Esophagus (tissue), 2 donors: ENCODE measurements around the gene SPARC. TPM values are rescaled to one million over a fixed set of nuclear protein-coding genes. Genes with fewer than 3 reads are reported as not detected.
A peak's percentile ranks its signal among the peaks of the same experiment; 100 is the strongest.
"Not testable (repeated sequence)": the region's sequence is repeated elsewhere in the genome, so short reads cannot be mapped to it uniquely, and the experiment has no call there.

Experiments
- H3K27ac ChIP-seq, 2 donors: one replicate each; pipeline ENCODE4 v1.5.1; 2013; ENCODE audit warnings: low read depth in 2 of 2, mild to moderate bottlenecking in 2 of 2, inconsistent platforms in 1 of 2, low read length in 1 of 2, moderate library complexity in 1 of 2
- H3K27me3 ChIP-seq, 2 donors: one replicate each; pipeline ENCODE4 v1.6.1; 2013; ENCODE audit warnings: low read length in 2 of 2, control low read depth in 1 of 2, mild to moderate bottlenecking in 1 of 2; ENCODE audit not compliant: insufficient read depth in 2 of 2, control insufficient read depth in 1 of 2
- H3K36me3 ChIP-seq, 2 donors: one replicate each; pipeline ENCODE4 v1.6.1; 2013; ENCODE audit warnings: low read length in 1 of 2; ENCODE audit not compliant: control insufficient read depth in 2 of 2, insufficient read depth in 2 of 2
- H3K4me1 ChIP-seq, 2 donors: one replicate each; pipeline ENCODE4 v1.6.1; 2013; ENCODE audit warnings: low read length in 1 of 2; ENCODE audit not compliant: control insufficient read depth in 2 of 2, insufficient read depth in 2 of 2
- H3K4me3 ChIP-seq, 2 donors: one replicate each; pipeline ENCODE4 v1.5.1; 2013; ENCODE audit warnings: low read length in 2 of 2, mild to moderate bottlenecking in 2 of 2, low read depth in 1 of 2, moderate library complexity in 1 of 2
- H3K9me3 ChIP-seq, 2 donors: one replicate each; pipeline ENCODE4 v1.6.1; 2013; ENCODE audit warnings: mild to moderate bottlenecking in 2 of 2, low read depth in 1 of 2, low read length in 1 of 2, moderate library complexity in 1 of 2; ENCODE audit not compliant: control insufficient read depth in 2 of 2, insufficient read depth in 1 of 2
- WGBS, 2 donors: extraction: QIAGEN DNeasy Blood & Tissue Kit; methylation state at CpG; one replicate each; pipeline ENCODE4 v1.1.7; 2013; 5-methylcytosine and 5-hydroxymethylcytosine counted together
- polyA plus RNA-seq, 2 donors: library from polyadenylated mRNA; stranded (reverse); fragments of 200-250 nt; gene quantifications; one replicate each; pipeline ENCODE4 v1.2.3, GENCODE V29; 2013
- donor health status: healthy with polysubstance abuse.
- donor health status: Bipolar disorder and iron deficiency.

SPARC gene
- polyA plus RNA-seq, result 10 to 100 TPM; 12.1 to 52.5 TPM

DNA sequence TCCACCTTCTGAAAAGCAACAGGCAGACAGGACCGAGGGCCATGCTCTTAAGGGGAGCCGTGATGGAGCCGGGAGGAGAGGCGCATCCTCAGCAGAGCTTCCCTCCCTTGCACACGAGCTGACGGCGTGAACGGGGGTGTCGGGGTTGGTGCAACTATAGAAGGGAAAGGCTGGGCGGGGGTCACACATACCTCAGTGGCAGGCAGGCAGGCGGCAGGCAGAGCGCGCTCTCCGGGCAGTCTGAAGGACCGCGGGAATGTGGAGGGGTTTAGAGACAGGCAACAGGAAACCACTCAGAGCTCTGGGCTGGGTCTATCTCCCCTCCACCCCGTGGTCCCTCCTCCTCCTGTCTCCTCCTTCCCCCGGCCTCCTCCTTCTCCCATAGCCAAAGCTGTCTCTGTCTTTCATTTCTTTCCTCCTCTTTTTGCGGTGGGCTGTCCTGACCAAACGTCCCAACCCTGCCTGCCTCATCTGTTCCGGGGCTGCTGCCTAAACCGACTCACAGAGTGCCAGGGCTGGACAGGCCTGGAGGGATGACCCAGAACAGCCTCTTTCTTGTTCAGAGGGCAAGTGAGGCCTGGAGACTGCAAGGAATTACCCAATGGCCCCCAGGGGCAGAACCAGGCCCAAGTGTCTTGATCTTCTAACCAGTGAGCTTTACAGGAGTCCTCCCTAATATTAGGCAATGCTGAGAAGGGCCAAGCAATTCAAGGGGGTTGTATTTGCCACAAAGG, at the start of gene SPARC:
Gene SPARC (minus strand): TSS at position 242 of the 734 bp plus-strand sequence. CDS start 10,727 bp downstream, outside the sequence.
- Histone ChIP-seq H3K27me3 (no peaks in the 10 kb centered on the region), H3K27ac (peak within 1 kb of the TSS; percentile 83 to 85), H3K4me1 (peaks cover 5 to 10% of the 10 kb centered on the region in 2 donors), H3K36me3 (no peaks in the 10 kb centered on the region), H3K4me3 (peak within 1 kb of the TSS; percentile 34 to 55), H3K9me3 (no peaks in the 10 kb centered on the region)
- WGBS, 2 donors, result 3 to 11% methylated on average over 19 to 22 of the region's 22 CpGs

DNA sequence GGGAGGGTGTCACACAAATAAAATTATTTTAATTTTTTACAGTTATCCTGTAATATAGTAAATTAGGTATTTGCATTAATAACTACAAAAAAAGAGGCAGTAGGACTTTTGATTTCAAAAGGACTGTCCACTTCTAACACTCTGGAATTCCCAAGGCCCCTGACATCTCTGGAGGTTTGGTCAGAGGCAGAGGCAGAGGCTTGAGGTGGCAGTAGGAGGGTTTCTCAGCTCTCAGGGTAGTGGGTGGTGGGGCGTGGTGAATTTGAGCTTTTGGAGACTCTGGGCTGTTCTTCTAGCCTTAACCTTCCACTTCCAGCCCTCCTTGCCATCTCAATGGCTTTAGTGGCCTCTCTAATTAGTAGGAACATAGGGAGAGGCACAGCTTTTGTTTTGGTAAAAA, 48.9 kb upstream of the SPARC start:
- no peaks in the 10 kb centered on the region for H3K36me3 ChIP-seq
- WGBS, 2 donors, result 95 to 97% methylated on average over 1 of the region's 1 CpG
- H3K27me3 ChIP-seq, result no peaks in the 10 kb centered on the region
- no peak overlapping the region for H3K27ac ChIP-seq
- no peaks in the 10 kb centered on the region for H3K9me3 ChIP-seq
- H3K4me3 ChIP-seq, result no peak overlapping the region
- peaks cover 0 to 2% of the 10 kb centered on the region in 2 donors for H3K4me1 ChIP-seq

DNA sequence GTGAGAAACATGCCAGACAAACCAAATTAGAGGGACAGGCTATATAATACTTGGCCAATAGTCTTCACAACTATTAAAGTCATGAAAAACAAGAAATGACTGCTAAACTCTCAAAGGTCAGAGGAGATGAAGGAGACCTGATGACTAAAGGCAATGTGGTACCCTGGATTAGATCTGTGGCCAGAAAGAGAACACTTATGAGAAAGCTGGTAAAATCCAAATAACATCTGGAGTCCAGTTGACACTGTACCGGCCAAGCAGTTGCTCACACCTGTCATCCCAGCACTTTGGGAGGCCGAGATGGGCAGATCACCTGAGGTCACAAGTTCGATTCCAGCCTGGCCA, 47.3 kb upstream of the SPARC start:
- Histone ChIP-seq H3K4me3 (no peak overlapping the region), H3K27me3 (no peaks in the 10 kb centered on the region), H3K27ac (no peak overlapping the region), H3K9me3 (no peaks in the 10 kb centered on the region), H3K36me3 (no peaks in the 10 kb centered on the region), H3K4me1 (no peaks in the 10 kb centered on the region)
- 96 to 98% methylated on average over 3 of the region's 3 CpGs for WGBS, 2 donors

GRCh38 chr5:151733358-151734063, 46.8 kb upstream of the SPARC start:
- Histone ChIP-seq H3K4me3 (no peak overlapping the region), H3K27me3 (no peaks in the 10 kb centered on the region), H3K36me3 (no peaks in the 10 kb centered on the region), H3K9me3 (no peaks in the 10 kb centered on the region), H3K27ac (no peak overlapping the region), H3K4me1 (no peaks in the 10 kb centered on the region)
- WGBS, 2 donors, result 88 to 90% methylated on average over 9 of the region's 9 CpGs

DNA sequence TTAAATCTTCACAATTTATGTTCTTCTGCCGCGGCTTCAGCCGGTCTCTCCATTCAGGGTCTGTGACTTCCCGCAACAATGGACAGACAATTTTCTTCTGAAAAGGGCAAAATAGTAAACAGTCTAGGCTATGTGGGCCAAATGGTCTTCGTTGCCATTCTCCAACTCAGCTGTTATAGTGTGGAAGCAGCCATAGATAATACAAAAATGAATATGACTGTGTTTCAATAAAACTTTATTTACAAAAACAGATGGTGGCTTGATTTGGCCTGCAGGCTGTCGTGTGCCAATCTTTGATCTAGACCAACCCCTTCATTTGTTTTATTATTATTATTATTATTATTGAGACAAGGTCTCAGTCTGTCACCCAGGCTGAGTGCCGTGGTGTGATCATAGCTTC, 43.7 kb upstream of the SPARC start:
- 89 to 90% methylated on average over 7 of the region's 7 CpGs for WGBS, 2 donors
- H3K4me1 ChIP-seq, result no peaks in the 10 kb centered on the region

GRCh38 chr5:151729597-151729996, 42.9 kb upstream of the SPARC start:
- H3K4me3 ChIP-seq, H3K27ac ChIP-seq, H3K36me3 ChIP-seq, H3K9me3 ChIP-seq, H3K4me1 ChIP-seq, H3K27me3 ChIP-seq: not testable (repeated sequence)
- WGBS, 2 donors, result 74 to 80% methylated on average over 5 of the region's 5 CpGs

More for the DNA sequence above, 43.7 kb upstream of the SPARC start:
- no peaks in the 10 kb centered on the region for H3K36me3 ChIP-seq
- H3K27ac ChIP-seq, result no peak overlapping the region
- H3K4me3 ChIP-seq, result no peak overlapping the region
- no peaks in the 10 kb centered on the region for H3K27me3 ChIP-seq
- H3K9me3 ChIP-seq, result no peaks in the 10 kb centered on the region

DNA sequence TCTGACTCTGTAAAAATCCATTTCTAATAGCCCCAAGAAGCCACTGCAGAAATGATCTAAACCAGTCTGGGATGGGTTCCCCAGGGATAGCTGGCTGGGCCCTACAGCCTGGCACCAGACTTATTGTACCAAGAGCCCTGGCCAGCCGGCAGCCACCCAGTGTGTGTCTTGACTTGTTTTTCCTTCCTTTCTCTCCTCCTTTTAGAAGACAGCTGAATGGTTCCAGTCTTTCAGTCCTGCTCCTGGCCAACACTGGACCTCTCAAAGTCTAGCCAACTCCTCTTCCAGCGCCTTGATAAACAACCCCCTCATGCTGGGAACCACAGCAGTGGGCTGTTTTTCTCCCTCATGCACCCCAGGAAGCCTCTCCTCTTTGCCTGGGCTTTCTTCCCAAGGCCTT, 37.6 kb upstream of the SPARC start:
- WGBS, 2 donors, result 70 to 75% methylated on average over 2 of the region's 2 CpGs

GRCh38 chr5:151722546-151722945, 35.8 kb upstream of the SPARC start:
- no peaks in the 10 kb centered on the region for H3K27me3 ChIP-seq
- H3K4me3 ChIP-seq, result no peak overlapping the region
- no peak overlapping the region for H3K27ac ChIP-seq
- no peaks in the 10 kb centered on the region for H3K4me1 ChIP-seq
- H3K36me3 ChIP-seq, result no peaks in the 10 kb centered on the region
- no peaks in the 10 kb centered on the region for H3K9me3 ChIP-seq

More for the DNA sequence above, 37.6 kb upstream of the SPARC start:
- H3K27ac ChIP-seq, result no peak overlapping the region
- H3K9me3 ChIP-seq, result no peaks in the 10 kb centered on the region
- H3K27me3 ChIP-seq, result no peaks in the 10 kb centered on the region
- H3K4me1 ChIP-seq, result no peaks in the 10 kb centered on the region
- no peak overlapping the region for H3K4me3 ChIP-seq
- H3K36me3 ChIP-seq, result no peaks in the 10 kb centered on the region

- Histone ChIP-seq H3K27ac (no peak overlapping the region), H3K9me3 (no peaks in the 10 kb centered on the region)
Measured at GRCh38 chr5:151721812-151722391, 35.2 kb upstream of the SPARC start.

More at GRCh38 chr5:151721812-151722391, 35.2 kb upstream of the SPARC start:
- Histone ChIP-seq H3K4me3 (no peak overlapping the region), H3K36me3 (no peaks in the 10 kb centered on the region), H3K4me1 (no peaks in the 10 kb centered on the region), H3K27me3 (no peaks in the 10 kb centered on the region)
